ENCODE data around the gene ADAMTS3. TPM values are rescaled to one million over a fixed set of nuclear protein-coding genes. Genes with fewer than 3 reads are reported as not detected.

Gene ADAMTS3
- polyA plus RNA-seq, 2 of the 4 experiments (the other 2 are of a cell fraction): 0.03 TPM; not detected in 1

DNA sequence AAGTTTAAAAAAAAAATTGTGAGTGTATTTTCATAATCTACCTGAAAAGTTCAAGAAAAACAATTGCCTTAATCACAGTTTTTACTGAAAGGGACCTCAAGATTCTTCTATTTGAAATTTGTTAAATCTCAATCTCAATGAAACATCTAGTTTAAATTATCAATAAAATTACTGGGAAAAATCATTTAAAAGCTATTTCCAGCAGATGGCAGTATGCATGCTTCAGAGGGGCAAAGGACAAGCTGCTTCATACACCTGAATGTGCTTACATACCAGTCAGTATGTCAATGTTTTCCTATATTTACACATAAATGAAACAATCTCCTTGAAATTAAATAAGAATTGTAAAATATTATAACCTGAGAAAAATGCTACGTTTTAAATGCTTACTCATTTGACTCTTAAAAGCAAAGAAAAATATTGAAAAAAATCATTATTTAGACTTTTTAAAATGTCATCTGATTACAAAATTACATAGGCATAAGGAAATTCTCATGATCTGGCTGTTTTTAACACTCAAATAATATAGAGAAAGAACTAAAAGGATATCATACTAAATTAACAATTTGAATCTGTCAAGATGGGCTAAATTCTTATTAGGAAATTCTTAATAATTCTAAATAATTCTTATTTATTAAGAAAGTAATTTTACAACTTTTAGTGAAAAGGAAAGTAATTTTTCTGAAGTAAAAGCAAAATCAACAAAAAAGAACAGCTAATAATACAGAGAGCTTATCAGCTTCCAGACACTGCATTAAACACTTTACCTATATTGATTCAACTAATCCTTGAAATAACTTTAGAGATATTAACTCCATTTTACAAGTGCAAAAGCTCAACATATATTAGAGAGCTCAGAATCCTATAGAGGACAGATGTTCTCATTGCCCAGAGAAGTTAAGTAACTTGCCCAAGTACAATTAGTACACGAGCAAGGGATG is 242.1 kb downstream of the ADAMTS3 start:
- DNase-seq (ENCODE audit: low read depth in 1 of 2, low spot score in 1 of 2) (peak; percentile 2 to 32), ATAC-seq (no peak), FAIRE-seq (no peak)
- TF ChIP-seq EHF (CRISPR knock-in tag; IDR thresholded peaks at IDR 0.05) (no peak), RAD21 (conservative IDR thresholded peaks at IDR 0.05 in 1 of 2, IDR thresholded peaks at IDR 0.05 in 1 of 2) (peak; percentile 48 to 50), USF2 (IDR thresholded peaks at IDR 0.05) (no peak), KDM5A (IDR thresholded peaks at IDR 0.05) (no peak), NFE2L2 (conservative IDR thresholded peaks at IDR 0.05; ENCODE audit: low read length) (no peak), CTCF (IDR thresholded peaks at IDR 0.05) (peak; percentile 56), ZSCAN20 (CRISPR knock-in tag; IDR thresholded peaks at IDR 0.05) (no peak), ZC3H11A (IDR thresholded peaks at IDR 0.05) (no peak), HEYL (CRISPR knock-in tag; IDR thresholded peaks at IDR 0.05) (no peak), ZNF302 (CRISPR knock-in tag; IDR thresholded peaks at IDR 0.05) (no peak), EHMT2 (IDR thresholded peaks at IDR 0.05; ENCODE audit: low read depth) (no peak), SMC3 (IDR thresholded peaks at IDR 0.05) (peak; percentile 59)
- TF ChIP-seq, protein P1, sequence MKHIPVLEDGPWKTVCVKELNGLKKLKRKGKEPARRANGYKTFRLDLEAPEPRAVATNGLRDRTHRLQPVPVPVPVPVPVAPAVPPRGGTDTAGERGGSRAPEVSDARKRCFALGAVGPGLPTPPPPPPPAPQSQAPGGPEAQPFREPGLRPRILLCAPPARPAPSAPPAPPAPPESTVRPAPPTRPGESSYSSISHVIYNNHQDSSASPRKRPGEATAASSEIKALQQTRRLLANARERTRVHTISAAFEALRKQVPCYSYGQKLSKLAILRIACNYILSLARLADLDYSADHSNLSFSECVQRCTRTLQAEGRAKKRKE (CRISPR knock-in tag; IDR thresholded peaks at IDR 0.05; ENCODE audit: low read depth): no peak
- Histone ChIP-seq H3K27ac (no peak overlapping the region), H3K9me3 (no peaks in the 10 kb centered on the region), H3K4me3 (no peak overlapping the region), H3K4me2 (no peak overlapping the region), H3K4me1 (no peaks in the 10 kb centered on the region)
- ChIA-PET CTCF (interaction anchor here (0.6 to 6.5 kb wide), 7 partner anchors 9 to 930 kb away, joined by 3 to 37 read pairs (median 3); no protein-coding TSS in a partner anchor), POLR2A (no interaction called here)
- WGBS (ENCODE audit: missing lambda C conversion rate): 12% methylated on average over 2 of the region's 2 CpGs

DNA sequence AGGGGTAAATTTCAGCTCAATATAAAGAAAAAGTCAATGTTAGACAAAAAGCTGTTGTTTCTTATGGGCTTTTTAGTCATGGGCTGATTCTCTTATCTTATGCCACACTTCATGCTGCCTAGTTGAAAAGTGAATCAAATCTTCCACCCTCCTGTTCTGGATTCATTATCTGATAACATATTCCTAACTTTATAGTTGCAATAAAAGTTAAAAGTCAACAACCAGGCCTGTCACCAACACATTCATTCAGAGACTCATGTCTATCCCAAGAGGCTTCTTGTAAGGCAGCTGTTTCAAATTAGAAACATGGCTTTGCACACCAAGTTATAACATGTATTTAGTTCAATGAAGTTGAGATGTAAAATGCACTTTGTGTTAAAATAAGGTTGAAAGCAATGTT is 243.8 kb downstream of the ADAMTS3 start:
- Histone ChIP-seq H3K4me1 (no peaks in the 10 kb centered on the region), H3K4me3 (no peak overlapping the region), H3K27ac (no peak overlapping the region), H3K4me2 (no peak overlapping the region), H3K9me3 (no peaks in the 10 kb centered on the region)
- POLR2A ChIA-PET: no interaction called here
- DNase-seq (ENCODE audit: low read depth in 1 of 2, low spot score in 1 of 2) (no peak), ATAC-seq (no peak), FAIRE-seq (no peak)
- TF ChIP-seq, protein P2, sequence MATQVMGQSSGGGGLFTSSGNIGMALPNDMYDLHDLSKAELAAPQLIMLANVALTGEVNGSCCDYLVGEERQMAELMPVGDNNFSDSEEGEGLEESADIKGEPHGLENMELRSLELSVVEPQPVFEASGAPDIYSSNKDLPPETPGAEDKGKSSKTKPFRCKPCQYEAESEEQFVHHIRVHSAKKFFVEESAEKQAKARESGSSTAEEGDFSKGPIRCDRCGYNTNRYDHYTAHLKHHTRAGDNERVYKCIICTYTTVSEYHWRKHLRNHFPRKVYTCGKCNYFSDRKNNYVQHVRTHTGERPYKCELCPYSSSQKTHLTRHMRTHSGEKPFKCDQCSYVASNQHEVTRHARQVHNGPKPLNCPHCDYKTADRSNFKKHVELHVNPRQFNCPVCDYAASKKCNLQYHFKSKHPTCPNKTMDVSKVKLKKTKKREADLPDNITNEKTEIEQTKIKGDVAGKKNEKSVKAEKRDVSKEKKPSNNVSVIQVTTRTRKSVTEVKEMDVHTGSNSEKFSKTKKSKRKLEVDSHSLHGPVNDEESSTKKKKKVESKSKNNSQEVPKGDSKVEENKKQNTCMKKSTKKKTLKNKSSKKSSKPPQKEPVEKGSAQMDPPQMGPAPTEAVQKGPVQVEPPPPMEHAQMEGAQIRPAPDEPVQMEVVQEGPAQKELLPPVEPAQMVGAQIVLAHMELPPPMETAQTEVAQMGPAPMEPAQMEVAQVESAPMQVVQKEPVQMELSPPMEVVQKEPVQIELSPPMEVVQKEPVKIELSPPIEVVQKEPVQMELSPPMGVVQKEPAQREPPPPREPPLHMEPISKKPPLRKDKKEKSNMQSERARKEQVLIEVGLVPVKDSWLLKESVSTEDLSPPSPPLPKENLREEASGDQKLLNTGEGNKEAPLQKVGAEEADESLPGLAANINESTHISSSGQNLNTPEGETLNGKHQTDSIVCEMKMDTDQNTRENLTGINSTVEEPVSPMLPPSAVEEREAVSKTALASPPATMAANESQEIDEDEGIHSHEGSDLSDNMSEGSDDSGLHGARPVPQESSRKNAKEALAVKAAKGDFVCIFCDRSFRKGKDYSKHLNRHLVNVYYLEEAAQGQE (IDR thresholded peaks at IDR 0.05): no peak
- TF ChIP-seq RAD21 (conservative IDR thresholded peaks at IDR 0.05 in 1 of 2, IDR thresholded peaks at IDR 0.05 in 1 of 2): no peak
- no peak for TF ChIP-seq MAZ (IDR thresholded peaks at IDR 0.05; ENCODE audit: borderline replicate concordance, low read depth, low read length)
- no peak for TF ChIP-seq RCOR1 (IDR thresholded peaks at IDR 0.05; ENCODE audit: low read depth, low read length)
- no peak for TF ChIP-seq ZC3H11A (IDR thresholded peaks at IDR 0.05)
- TF ChIP-seq NFE2L2 (conservative IDR thresholded peaks at IDR 0.05; ENCODE audit: low read length): no peak
- TF ChIP-seq HOXA7 (CRISPR knock-in tag; IDR thresholded peaks at IDR 0.05): no peak
- no peak for TF ChIP-seq PHF8 (IDR thresholded peaks at IDR 0.05; ENCODE audit: borderline replicate concordance, low read depth)
- TF ChIP-seq HES2 (IDR thresholded peaks at IDR 0.05): no peak
- TF ChIP-seq JUN (IDR thresholded peaks at IDR 0.05): no peak
- TF ChIP-seq ESRRA (IDR thresholded peaks at IDR 0.05; ENCODE audit: borderline replicate concordance, low read length): no peak
- no peak for TF ChIP-seq CBX2 (IDR thresholded peaks at IDR 0.05; ENCODE audit: borderline replicate concordance, low read depth)
- TF ChIP-seq BHLHE40 (IDR thresholded peaks at IDR 0.05; ENCODE audit: low read depth, low read length): no peak
- no peak for TF ChIP-seq MYC (IDR thresholded peaks at IDR 0.05; ENCODE audit: borderline replicate concordance, low read length)
- TF ChIP-seq RARB (CRISPR knock-in tag; IDR thresholded peaks at IDR 0.05): no peak
- no peak for TF ChIP-seq NR3C1 (IDR thresholded peaks at IDR 0.05)
- no peak for TF ChIP-seq EHF (CRISPR knock-in tag; IDR thresholded peaks at IDR 0.05)
- TF ChIP-seq HEYL (CRISPR knock-in tag; IDR thresholded peaks at IDR 0.05): no peak
- no peak for TF ChIP-seq TP53 (CRISPR knock-in tag; IDR thresholded peaks at IDR 0.05)
- TF ChIP-seq CBX8 (IDR thresholded peaks at IDR 0.05): no peak
- CTCF ChIA-PET: interaction anchor here (1.2 to 6.5 kb wide), 2 partner anchors 25 to 696 kb away, joined by 3 to 37 read pairs; no protein-coding TSS in a partner anchor
